ENCODE results near the gene CYP2F1.
"Not testable (repeated sequence)": the region's sequence is repeated elsewhere in the genome, so short reads cannot be mapped to it uniquely, and the experiment has no call there.

Gene CYP2F1

DNA sequence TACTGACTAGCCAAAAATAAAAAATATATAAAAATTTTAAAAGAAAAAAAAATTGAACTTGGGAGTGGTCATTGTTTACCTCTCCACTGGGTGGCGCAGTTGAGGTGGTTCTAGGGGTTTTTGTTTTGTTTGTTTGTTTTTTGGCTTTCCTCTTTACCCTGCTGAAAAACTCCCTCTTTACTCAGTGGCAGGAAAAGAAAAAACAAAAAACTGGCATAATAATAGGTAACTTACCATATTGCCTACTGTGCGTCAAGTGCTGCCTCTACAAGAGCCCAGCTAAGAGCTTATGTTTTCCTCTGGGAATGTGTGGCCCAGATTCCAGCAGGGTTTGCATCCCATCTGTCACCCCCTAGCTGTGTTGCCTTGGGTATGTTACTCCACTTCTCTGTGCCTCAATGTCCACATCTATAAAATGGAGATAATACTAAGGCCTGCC, 12.6 kb downstream of the CYP2F1 start:
- not testable (repeated sequence) for DNase-seq (ENCODE audit: low read depth, low spot score)

DNA sequence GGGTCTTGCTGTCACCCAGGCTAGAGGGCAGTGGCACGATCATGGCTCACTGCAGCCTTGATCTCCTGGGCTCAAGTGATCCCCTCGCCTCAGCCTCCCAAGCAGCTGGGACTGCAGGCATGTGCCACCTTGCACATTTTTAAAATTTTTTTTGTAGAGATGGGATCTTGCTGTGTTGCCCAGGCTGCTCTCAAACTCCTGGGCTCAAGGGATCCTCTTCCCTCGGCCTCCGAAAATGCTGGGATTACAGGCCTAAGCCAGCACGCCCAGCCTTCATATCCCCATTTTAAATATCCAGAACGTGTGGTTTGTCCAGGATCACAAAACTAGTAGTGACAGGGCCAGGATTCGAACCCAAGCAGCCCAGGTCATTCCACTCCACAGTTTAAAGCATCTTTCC, 13.1 kb downstream of the CYP2F1 start:
- DNase-seq (ENCODE audit: low read depth, low spot score) = not testable (repeated sequence)

DNA sequence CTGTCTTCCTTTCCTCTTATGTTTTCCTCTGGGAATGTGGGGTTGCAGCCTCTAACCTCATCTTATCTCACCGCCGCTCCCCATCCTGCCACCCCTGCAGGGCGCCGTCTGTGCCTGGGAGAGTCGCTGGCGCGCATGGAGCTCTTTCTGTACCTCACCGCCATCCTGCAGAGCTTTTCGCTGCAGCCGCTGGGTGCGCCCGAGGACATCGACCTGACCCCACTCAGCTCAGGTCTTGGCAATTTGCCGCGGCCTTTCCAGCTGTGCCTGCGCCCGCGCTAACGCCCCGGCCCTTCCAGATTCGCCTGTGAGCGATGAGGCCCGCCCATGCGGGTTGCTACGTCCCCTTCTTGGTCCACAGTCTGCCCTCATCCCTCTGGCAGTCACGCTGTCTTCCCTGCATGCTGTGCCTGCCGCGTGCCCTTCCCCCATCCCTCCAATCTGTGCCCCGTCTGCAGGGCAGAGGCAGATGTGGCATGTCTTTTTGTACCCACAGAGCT, 13.6 kb downstream of the CYP2F1 start:
- DNase-seq (ENCODE audit: low read depth, low spot score) = peak; percentile 47

DNA sequence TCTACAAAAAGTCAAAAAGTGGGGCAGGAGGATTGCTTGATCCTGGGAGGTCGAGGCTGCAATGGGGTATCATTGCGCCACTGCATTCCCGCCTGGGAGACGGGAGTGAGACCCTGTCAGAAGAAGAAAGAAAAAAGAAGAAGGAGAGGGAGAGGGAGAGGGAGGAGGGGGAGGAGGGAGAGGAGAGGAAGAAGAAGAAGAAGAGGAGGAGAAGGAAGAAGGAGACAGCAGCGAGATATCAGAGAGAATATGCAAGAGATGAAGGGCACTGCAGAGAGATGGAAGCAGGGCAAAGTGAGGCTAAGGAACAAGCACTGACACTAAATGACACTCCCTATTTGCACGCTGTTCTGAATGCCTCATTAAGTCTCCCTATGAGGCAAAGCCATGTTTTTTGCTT, 14.5 kb downstream of the CYP2F1 start:
- no peak for DNase-seq (ENCODE audit: low read depth, low spot score)

DNA sequence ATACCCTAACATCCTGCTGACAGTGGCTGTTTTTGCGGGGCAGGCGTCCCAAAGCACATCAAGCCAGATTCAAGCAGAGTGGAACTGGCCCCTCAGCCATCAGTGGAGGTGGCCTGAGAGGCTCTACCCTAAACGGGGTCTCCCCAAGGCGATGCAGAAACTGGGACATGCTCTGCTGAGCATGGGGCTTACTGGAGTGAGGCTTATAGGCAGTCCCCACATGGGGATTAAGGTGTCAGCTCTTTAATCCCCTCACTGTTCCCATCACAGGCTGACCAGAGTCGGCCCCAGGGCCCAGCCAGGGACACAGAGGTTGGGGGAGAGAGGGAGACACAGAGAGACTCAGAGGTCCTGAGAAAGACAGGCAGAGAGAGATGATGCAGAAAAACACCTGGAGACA, 17.0 kb downstream of the CYP2F1 start:
- no peak for DNase-seq (ENCODE audit: low read depth, low spot score)

DNA sequence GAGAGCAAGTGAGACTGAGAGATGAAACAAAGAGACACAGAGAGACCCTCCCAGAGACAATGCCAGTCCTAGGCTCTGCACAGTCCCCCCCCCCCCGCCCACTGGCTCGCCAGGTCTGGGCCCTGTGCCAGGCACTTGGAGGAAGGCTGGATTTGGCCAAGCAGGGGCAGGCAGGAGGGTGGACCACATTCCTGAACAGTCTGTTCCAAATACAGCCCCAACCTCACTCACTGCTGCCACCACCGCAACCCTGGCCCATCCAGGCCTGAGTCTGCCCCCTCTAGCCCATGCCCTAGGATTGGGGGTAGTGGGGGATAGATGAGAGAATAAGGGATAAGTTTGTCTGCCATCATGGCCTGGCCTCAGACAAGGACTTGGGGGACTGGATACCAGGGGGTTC, 19.0 kb downstream of the CYP2F1 start:
- no peak for DNase-seq (ENCODE audit: low read depth, low spot score)

DNA sequence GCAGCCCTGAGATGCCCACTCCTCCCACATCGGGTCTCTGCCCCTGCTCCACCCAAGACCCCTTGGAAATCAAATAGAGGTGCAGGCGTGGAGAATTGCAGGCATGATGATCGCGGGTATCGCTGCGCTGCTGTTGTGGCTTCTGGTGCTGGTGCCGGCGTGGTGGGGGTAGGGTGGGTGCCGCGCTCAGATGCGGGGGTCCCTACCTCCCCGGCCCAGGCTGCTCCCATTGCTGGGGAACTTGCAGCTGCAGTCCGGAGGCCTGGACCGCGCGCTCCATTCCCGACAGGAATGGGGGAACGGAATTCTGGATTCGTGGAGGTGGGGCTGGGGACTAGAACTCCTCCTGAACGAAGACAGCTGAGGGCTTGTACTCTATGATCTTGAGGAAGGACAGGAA, 20.4 kb downstream of the CYP2F1 start:
- DNase-seq (ENCODE audit: low read depth, low spot score) = no peak

DNA sequence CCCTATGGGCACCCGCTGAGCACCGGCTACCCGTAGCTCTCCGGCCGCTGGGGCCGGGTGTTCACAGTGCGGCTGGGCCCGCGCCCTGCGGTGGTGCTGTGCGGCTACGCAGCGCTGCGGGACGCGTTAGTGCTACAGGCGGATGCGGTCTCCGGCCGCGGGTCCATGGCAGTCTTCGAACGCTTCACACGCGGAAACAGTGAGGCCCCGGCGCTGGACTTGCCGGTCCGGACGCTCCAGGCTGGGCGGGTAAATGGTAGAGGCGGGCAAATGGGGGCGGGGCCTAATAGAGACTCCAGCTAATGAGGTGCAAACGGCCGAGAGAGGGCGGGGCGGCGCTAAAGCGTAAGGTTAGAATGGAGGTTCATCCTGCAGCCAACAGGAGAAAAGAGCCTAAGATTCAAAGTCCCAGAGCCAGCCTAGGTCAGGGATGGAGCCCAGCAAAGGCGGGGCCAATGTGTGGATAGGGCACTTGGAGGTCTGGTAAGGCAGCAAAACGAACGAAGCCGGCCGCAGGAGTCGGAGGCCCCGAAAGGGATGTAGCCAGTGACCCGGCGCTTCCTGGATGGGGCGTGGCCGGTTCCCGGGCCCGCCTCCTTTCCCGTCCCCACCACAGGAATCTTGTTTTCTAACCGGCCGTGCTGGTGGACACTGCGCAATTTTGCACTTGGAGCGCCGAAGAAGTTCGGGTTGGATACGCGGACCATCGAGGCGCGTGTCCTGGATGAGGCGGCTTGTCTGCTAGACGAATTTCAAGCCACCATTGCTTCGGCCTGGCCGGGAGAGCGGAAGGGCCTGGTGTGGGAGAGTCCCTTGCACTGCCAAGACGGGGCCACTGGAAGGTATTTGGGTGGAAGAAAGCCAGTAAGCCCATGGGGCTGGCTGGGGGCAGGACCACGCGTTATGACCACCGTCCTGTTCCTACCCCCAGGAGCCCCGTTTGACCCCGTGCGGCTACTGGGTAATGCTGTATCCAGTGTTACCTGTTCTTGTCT, 21.5 kb downstream of the CYP2F1 start:
- not testable (repeated sequence) for DNase-seq (ENCODE audit: low read depth, low spot score)

DNA sequence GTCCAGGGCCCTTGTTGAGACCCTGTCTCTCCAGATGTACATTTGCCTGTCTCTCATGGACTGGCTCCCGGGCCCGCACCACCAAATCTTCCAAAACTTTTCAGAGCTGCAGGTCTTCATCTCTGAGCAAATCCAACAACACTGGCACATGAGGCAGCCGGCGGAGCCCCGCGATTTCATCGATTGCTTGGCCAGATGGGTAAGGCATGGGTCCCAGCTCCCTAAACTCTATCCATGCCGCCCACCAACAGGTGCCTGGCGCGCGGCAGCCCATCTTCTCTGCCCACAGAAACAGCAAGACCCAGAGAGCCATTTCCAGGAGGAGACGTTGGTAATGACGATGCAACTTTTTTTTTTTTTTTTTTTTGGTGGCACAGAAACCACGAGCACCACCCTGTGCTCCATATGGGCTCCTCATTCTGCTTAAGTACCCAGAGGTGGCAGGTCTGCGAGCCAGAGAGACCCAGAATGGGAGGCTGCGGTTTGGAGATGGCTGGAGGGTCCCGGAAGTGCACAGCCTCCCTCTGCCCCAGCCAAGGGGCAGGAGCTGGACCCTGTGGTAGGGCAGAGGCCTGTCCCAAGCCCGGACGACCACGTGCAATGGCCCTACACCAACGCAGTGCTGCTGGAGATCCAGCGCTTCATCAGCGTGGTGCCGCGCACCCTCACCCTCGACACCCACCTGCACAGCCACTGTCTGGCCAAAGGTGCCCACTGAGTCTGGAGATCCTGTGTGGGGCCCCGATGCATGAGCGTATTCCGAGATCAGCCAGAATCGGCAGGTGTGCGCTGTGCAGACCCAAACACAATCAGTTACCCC, 22.6 kb downstream of the CYP2F1 start:
- DNase-seq (ENCODE audit: low read depth, low spot score) = no peak

DNA sequence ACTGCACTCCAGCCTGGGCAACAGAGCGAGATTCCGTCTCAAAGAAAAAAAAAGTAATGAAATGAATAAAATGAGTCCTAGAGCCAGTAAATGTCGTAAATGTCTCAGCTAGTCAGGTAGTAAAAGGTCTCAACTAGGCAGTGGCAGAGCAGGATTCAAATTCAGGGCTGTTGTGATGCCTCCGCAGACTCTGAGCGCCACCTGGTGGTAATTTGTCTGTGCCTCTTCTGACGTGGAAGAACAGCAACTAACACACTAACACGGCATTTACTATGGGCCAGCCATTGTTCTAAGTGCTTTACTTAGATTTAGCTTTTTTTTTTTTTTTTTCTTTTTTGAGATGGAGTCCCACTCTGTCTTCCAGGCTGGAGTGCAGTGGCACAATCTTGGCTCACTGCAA, 30.2 kb downstream of the CYP2F1 start:
- peak; percentile 80 for DNase-seq (ENCODE audit: low read depth, low spot score)

DNA sequence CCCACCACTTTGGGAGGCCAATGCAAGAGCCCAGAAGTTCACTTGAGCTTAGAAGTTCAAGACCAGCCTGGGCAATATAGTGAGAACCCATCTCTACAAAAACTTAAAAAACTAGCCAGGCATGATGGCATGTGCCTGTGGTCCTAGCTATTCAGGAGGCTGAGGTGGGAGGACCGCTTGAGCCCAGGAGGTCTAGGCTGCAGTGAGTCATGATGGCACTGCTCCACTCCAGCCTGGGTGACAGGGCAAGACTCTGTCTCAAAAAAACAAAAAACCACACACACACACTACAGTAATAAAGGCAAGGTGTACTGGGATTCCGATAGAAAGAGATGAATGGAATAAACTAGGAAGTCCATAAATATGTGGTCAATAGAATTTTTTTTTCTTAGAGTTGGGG, 35.6 kb downstream of the CYP2F1 start:
- DNase-seq (ENCODE audit: low read depth, low spot score) = no peak

DNA sequence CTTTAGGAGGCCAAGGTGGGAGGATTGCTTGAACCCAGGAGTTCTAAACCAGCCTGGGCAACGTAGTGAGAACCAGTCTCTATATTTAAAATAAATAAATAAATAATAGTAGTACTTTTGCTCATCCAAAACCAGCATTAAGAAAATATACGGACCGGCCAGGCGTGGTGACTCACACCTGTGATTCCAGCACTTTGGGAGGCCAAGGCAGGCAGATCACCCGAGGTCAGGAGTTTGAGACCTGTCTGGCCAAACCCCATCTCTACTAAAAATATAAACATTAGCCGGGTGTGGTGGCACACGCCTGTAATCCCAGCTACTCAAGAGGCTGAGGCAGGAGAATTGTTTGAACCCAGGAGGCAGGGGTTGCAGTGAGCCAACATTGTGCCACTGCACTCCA, 36.8 kb downstream of the CYP2F1 start:
- not testable (repeated sequence) for DNase-seq (ENCODE audit: low read depth, low spot score)

DNA sequence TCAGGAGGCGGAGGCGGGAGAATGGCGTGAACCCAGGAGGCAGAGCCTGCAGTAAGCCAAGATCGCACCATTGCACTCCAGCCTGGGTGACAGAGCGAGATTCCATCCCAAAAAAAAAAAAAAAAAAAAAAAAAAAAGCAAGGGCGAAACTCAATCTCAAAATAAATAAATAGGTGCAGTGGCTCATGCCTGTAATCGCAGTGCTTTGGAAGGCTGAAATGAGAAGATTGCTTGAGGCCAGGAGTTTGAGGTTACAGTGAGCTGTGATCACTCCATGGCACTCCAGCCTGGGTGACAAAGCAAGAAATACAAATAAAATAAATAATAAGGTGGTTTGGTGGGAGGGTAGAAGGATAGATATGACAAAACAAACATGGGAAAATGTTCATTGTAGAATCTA, 39.8 kb downstream of the CYP2F1 start:
- no peak for DNase-seq (ENCODE audit: low read depth, low spot score)

DNA sequence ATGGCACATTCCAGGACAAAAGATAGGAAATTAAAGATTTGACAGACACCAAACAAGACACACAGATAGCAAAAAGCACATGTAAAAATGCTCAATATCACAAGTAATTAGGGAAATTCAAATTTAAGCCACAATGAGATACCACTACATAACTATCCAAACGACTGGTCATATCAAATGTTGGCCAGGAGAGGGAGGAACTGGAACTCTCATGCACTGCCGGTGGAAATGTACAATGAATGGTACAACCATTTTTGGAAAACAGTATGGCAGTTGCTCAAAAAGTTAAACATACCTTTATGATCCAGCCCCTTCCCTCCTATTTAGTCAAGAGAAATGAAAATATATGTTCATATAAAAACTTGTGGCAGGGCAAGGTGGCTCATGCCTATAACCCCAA, 42.0 kb downstream of the CYP2F1 start:
- no peak for DNase-seq (ENCODE audit: low read depth, low spot score)

DNA sequence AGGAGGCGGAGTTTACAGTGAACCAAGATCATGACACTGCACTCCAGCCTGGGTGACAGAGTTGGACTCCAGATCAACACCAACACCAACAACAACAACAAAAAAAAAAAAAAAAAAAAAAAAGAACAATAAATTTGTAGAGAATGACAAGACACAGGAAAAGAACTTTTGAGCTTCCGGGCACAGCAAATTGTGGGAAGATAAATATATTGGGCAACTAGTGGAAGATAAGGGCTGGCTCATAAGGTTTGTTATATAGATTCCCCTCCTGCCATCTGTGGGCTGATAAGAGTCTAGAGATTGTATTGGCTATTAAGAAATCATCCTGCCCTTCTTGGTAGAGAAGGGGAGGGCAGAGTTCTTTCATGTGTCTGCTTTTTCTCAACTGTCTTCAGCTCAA, 45.6 kb downstream of the CYP2F1 start:
- DNase-seq (ENCODE audit: low read depth, low spot score) = no peak

DNA sequence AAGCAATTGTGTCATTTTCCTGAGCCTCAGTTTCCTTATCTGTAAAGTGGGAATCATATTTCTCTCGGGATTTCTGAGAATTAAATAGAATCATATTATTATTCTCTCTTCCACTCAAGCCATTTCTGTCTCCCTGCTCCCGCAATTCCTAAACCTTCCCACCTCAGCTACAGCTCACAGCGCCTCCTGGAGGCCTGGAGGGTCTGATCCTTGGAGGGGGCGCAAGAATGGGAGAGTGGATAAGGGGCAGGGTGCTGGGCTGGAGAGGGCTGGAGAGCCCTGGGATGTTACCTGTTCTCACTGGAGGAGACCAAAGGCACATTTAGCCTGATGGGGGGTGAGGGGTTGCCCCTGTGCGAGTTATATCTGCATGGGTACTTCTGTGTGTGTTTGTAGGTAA, 47.7 kb downstream of the CYP2F1 start:
- no peak for DNase-seq (ENCODE audit: low read depth, low spot score)

DNA sequence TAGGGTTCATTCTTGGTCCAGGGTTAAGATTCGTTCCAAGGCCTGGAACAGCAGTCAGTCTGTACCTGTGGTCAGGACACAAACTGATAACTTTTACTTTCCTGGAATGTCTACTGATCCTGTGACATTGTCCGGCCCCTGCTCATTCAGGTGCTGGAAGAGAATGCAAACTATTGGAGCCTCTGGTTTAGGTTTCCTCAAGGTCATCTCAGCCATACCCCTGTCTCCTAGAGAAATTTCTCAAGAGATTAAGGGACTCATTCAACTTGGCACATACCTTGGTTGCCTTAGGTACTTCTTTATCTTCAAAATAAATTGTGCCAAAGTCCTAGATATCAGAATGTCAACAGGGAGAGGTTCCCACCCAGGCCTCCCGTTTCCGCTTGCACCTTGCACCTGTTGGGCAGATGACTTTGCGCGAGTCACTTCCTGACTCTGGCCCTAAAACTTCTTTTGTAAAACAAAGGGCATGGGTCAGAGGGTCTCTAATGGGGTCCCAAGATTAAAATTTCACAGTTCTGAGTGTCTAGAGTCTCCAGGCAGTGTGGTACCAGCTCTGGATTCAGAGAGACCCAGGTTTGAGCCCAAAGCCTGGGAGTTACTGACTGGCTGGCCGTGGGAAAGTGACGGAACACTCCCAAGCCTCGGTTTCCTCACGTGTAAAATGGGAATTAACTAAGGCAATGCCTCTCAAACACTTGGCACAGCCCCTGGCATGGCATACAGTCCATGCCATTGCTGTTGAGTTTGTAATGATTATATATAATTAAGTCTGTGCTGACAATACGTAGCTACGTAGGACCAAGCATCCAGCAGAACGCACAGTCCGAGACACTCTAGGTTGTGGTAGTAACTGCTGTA, 52.9 kb downstream of the CYP2F1 start:
- DNase-seq (ENCODE audit: low read depth, low spot score) = no peak

DNA sequence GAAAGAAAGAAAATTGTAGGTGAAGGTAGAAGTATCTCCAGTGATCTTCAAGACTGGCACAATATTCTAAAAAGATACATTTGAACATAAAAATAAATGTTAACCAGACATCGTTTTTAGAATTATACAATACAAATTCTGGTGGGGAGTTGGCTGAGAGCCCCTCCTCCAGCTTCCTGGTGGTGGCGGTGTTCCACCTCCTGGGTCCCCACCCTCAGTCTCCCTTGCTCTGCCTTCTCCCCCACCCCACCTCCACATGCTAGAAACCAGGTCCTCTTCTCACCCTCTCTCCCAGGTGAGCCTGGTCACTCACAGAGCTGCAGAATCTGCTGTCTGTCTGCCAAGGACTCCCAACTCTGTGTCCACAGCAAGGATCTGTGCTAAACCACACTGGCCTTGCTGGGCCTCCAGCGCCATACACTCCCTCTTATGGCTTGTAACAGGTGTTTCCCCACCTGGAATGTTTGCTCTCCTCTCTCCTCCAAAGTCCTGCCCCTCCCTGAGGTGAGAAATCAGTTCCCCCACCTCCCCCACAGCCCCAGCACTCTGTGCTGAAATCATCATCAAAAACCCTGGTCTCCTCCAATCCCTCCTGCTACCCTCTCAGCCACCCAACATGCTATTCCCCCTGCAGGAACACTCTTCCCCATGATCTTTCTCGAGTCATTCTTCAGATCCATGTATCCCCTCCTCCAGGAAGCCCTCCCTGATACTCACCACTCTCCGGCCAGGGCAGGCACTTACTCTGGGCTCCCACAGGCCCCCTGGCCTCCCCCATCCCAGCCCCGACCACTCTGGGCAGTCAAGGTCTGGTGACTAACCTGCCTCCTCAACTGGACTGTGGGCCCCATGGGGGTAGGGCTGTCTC, 58.3 kb downstream of the CYP2F1 start:
- no peak for DNase-seq (ENCODE audit: low read depth, low spot score)

DNA sequence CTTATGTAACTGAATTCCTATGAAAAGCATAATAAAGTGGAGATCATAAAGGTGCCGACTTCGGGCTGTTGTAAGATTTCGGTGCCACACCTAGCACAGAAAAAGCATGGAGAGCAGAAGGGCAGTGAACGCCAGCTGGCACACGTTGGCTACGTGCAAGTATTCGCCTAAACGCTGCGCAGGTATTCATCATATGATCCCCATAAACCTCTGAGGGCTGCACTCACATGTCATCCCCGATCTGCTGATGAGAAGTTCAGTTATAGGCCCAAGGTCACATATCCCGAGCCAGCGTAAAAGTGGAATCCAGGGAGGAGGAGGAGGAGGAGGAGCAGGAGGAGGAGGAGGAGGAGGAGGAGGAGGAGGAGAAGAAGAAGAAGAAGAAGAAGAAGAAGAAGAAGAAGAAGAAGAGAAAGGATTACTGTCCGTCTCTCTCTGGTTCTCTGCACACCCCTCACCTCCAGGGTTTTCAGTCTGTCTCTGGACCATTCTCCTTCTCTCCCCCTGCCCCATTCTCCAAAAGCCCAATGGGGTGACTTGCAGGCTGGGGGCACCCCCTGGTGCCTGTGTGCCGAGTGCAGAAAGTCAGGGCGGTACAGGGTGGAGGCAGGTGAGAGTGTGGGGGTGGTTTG, 60.2 kb downstream of the CYP2F1 start:
- no peak for DNase-seq (ENCODE audit: low read depth, low spot score)
